Measurements from ENCODE around the gene NDUFA1.
"Not testable (repeated sequence)": the region's sequence is repeated elsewhere in the genome, so short reads cannot be mapped to it uniquely, and the experiment has no call there.

Gene NDUFA1

GRCh38 chrX:119900976-119901375 lies 29.3 kb downstream of the NDUFA1 start:
- DNase-seq (ENCODE audit: low spot score): no peak

DNA sequence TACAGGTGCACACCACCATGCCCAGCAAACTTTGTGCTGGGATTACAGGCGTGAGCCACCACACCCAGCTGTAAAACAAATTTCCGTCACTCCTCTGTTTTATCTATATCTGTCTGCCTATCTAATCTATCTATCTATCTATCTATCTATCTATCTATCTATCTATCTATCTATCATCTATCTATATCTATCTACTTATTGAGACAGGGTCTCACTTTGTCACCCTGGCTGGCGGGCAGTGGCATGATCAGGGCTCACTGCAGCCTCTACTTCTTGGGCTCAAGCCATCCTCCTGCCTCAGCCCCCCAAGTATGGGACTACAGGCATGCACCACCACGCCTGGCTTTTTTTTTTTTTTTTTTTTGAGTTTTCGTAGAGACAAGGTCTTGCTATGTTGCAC lies 44.7 kb downstream of the NDUFA1 start:
- DNase-seq (ENCODE audit: low spot score): no peak

DNA sequence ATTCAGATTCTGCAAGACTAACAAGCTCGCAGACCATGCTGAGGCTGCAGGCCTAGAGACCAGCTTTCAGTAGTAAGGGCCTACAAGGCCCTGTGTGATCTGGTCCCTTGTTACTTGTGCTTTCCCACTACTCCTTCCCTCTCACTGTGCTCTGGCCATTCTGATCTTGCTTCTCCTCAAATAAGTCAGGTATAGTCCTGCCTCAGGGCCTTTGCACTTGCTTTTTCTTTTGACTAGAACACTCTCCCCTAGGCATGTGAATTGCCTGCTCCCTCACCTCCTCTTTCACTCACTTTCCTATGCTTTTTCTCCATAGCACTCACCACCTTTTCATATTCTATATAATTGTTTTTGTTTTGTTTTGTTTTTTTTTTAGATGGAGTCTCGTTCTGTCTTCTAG lies 46.2 kb downstream of the NDUFA1 start:
- no peak for DNase-seq (ENCODE audit: low spot score)

DNA sequence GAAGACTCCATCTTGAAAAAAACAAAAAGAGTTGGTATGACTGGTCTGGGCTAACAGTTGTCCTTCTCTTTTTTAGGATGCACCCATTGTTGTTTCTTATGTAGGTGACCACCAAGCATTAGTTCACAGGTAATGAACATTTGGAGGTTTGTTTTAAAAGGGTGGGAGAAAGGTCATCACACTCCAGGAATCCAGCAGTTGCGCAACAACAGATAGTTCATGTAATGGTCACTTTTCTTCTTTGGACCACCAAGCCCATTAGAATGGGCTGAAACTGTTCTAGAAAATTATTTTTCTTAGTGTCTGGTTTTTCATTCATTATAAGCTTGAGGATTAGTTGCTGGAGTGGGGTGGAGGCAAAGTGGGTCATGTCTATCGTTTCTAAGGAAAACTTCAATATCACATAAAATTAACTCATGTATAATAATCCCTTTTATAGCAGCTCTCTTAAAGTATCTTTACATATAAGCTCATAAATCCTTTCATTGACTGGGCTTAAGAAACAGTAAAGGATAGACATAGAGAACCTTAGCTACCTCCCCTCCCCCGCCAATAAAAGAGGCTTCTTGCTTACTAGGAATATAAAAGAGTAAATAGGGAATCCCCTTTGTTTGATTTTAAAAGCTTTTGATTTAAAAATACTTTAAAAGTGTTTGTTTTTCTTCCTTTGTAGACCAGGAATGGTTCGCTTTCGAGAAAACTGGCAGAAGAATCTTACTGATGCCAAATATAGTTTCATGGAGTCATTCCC lies 48.4 kb downstream of the NDUFA1 start:
- no peak for DNase-seq (ENCODE audit: low spot score)

DNA sequence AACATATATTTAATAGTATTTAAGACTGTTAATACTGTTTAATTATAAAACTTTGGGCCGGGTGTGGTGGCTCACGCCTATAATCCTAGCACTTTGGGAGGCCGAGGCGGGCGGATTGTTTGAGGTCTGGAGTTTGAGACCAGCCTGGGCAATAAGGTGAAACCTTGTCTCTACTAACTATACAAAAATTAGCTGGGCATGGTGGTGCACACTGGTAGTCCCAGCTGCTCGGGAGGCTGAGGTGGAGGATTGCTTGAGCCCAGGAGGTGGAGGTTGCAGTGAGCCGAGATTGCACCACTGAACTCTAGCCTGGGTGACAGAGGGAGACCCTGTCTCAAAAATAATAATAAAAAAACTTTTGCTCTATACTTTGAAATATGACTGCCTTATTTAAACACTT lies 50.8 kb downstream of the NDUFA1 start:
- not testable (repeated sequence) for DNase-seq (ENCODE audit: low spot score)
